HG02981 (cell line): ENCODE measurements around the gene NRXN3.

ENCODE experiments used
- ATAC-seq: cut with Tn5 transposase; IDR thresholded peaks from one replicate; pipeline ENCODE4 v1.9.1; 2021; ENCODE audit warnings: mild to moderate bottlenecking, moderate library complexity; ENCODE audit not compliant: unreplicated experiment

The NRXN3 gene

DNA sequence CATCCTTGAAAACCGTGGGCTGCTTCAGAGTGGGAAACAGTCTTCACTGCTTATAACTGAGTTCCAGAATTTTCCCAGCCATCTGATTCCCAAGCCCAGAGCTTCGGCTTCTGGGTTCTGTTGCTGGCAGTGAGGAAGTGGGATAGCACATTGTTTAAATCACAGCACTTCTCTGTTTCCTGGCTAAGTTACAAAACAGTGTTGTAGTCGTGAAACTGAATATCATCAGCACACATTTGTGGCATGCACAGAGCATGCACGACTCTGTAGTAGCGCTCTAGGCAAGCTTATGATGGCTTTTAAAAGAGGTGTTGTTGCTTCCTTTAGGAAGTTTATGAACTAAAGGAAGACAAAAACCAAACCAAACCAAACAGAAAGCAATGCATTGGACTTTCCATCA lies 1005.5 kb downstream of the NRXN3 start:
- ATAC-seq, result no peak

DNA sequence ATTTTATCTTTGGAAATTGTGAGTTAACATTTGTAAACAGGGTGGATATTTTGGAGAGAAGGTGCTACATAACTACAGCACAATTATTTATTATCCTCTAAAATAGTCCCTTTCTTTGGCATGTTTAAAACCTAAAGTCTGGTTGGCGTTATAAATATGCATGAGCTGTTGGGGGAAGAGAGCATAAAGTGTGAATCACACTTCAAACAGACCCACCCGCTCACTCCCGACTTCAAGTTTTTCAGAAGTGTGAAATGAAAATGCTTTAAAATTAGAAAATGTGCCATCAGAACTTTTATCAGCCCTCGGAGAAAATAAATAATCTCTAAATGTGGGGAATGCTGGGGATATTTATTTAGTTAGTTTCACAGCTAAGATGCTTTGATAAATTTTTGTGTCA lies 1006.9 kb downstream of the NRXN3 start:
- no peak for ATAC-seq

DNA sequence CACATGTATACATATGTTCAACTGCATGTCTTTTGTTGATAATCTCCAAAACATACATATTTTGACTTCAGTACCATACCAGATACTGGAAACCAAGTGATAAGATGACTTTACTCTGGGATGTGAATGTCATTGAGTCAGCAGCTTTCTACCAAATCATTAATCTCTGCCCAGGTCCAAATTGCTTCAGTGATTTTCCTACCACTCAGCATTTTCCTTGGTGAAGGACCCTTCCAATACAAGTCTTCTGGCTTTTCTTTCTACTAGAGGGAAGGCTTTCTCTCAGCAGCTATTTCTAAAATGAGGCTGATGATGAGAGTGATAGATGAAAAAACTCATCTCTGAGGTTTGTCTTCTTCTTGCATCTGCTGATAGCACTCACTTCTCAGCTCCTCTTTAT lies 1008.5 kb downstream of the NRXN3 start:
- ATAC-seq, result no peak

DNA sequence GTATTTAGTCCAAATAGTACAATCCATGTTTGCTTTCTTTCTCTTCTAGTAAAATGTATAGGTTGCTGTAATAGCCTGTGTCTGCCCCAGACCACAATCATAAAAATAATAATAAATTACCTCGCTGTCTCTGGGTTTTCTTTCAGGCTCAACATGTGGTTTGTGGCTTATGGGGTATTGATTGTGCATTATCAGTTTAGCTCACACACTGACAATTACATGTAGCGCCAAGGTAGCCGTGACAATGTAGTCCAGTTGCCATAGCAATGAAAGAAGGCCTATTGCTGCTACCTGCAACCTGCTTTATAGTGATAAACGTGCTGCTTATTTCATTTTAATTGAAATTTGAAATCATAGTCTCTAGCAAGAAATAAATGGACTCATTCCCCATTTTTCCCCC lies 1009.8 kb downstream of the NRXN3 start:
- no peak for ATAC-seq

DNA sequence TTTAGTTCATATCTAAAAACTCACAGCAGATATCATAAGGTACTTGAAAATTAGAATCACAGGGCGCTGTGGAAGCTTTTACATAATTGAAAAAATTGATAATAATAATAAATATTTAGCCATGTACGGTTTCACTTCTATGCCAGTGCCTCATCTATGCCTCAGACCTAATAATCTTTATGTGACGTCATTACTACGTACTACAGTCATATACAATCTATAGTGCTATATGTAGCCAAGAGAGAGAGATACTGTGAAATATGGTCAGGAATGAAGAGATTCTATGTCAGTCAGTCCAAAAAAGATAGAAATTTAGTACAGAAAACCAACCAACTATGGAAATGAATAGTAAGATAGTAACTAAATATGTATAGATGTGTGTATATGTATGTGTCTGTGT lies 1010.5 kb downstream of the NRXN3 start:
- ATAC-seq, result no peak

DNA sequence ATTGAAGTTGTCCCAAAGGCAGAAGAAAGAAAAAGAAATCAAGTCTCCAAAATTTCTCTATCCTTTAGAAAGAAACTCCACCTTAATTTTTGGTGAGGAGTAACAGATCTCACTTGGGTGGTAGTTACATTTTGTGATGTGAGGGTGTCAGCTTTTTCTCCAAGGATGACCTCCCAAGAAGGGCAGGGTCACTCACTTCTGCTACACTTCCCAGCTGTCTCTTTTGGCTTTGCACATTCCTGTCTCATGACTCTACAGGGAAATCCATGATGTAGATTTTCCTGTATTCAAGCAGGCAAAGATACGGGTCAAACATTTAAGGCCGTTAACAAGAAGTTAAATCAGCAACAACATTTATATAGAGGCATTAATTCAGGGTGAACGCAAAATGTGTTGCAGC lies 1016.4 kb downstream of the NRXN3 start:
- ATAC-seq, result no peak

DNA sequence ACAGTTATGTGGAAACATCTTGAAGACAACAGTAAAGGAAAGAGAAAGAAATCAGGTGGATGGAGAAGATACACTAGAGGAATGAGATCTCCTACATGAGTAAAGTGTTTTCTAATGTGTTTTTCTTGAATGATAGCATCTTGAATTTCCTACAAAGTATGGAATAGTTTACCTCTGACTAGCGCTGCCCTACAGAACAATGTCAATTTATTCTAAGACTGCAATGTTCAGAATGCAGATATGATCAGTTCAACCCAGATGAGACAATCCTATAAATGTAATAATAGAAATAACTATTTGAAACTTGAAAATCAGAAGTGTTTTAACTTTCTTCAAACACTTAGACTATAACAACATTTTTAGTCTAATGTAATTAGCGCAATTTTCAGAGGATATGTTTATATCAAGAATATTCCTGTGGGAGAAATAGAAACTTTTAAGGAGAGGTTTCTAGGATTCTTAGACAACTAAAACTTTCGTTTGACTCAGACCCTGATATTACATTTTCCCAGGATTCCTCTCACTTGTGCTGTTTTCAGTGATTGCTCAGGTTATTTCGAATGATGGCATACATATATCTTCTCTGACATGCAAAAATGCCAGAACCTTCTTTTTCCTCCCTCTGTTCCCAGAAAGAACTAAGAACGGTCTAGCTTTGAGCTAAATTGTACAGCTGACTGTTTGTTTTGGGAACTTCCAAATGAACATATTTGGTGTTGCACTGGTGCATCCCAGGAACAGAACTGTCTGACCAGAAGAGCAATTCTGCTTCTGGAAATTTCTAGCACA lies 1023.7 kb downstream of the NRXN3 start:
- ATAC-seq, result no peak

DNA sequence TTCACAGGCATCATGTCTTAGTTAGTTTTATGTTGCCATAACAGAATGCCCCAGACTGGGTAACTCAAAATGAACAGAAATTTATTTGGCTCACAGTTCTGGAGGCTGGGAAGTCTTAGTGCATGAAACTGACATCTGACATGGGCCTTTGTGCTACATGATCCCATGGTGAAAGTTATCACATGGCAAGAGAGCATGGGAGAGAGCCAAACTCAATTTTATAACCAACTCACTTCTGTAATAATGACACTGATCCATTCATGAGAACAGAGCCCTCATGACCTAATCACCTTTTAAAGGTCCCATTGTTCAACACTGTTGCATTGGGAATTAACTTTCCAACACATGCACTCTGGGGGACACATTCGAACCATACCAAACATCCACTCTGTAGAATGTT lies 1026.0 kb downstream of the NRXN3 start:
- no peak for ATAC-seq

DNA sequence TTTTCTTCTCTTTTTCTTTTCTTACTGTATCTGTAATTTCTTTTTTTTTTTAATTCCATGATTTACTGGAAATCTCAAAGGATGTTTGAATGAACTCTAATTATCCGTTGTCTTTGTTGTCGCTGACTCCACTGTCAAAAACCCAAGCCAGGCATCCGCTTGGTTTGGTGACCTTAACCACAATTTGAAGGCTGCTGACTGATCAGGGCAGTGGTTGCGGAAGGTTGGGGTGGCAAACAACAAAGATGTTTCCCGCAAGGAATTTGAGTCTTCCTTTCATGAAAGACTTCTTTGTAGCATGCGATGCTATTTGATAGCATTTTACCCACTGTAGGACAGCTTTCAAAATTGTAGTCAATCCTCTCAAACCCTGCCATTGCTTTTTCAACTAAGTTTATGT lies 1027.3 kb downstream of the NRXN3 start:
- ATAC-seq, result no peak

DNA sequence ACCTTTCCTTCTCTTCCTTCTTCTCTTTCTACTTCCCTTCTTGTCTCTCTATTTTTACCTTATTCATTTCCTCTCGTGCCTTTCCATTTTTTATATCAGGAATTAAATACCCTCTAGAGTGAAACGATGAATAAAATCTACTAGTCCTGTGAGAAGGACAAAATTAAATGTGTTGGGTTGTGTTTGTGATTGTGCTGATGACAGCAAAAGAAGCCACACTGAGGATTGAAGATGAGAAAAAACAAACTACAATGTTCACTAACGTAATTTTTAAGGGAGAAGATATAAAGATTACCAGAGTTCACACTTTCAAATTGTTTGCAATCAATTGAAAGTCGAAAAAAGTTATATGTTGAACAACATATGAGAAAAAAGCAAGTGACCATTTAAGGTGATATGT lies 1029.0 kb downstream of the NRXN3 start:
- no peak for ATAC-seq

DNA sequence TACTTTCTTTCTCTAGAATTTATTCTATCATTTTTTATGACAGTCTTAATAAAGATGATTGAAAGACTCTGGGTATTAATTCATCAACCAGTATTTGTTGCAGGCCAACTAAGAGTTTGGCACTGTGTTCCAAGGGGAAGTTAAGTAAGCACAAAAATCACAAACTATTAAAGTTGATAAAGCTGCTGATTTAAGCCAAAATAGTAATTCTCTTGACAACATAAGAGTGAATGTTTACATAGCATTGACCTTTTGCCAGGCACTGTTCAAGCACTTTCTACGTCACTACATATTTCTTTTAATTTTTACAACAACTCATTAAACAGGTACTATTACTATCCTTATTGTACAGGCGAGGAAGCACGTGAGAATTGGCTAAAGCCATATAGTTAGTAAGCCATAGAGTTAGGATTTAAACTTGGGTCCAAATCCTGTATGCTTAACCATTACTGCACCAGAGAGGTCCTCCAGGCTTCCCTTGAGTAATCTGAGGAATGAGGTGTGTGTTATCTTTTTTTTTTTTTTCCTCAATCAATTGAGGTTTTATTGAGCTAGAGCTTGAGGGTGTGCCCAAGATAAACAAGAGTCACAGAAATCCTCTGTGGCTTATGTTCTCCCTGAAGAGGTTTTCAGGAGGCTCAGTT lies 1031.5 kb downstream of the NRXN3 start:
- no peak for ATAC-seq

DNA sequence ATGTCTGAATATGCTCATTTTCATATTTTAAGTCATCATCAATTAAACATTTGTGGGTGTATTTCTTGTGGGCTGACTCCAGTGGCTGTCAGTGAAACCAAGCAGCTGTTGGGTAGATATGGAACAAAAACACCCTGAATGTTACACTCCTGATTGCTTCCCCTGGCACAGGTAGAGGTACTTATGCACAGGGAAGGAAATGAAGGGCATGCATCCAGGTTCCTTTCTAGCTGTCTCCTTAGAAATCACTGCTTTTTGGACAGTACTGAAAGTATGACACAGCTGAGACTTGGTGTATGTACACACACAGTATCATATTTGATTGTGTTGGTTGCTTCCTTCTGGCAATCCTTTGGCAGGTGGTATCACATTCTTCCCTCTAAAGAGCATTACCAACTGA lies 1034.4 kb downstream of the NRXN3 start:
- ATAC-seq, result no peak

DNA sequence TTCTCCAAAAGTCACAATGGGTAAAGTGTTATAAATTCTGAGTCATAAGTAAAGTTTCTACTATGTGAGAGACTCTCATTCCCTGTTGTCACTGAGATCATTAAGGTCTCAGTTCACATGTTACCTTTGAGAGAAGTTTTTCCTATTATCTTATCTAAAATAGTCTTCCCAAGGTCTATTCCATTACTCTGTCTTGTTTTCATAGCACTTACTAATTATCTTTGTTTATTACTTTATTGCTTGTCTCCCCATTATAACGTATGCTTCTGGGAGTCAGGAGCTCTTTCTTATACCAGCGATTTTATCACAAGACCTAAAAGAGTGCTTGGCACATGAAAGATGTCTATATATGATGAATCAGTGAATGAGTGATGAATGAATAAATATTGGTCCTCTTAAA lies 1039.2 kb downstream of the NRXN3 start:
- no peak for ATAC-seq

DNA sequence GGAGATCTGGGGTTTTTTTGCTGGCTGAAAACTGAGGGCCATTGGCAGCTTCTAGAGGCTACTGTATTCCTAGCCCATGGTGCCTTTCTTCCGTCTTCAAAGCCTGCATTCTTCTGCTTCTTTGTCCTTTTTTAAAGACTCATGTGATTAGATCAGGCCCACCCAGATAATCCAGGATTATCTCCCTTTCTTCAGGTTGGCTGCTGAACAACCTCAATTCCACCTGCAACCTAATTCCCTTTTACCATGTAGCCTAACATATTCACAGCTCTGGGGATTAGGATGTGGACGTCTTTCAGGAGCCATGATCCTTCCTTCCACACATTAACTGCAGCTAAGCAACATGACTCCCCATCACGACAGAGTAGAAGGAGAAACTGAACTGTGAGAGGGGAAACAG lies 1055.6 kb downstream of the NRXN3 start:
- no peak for ATAC-seq

DNA sequence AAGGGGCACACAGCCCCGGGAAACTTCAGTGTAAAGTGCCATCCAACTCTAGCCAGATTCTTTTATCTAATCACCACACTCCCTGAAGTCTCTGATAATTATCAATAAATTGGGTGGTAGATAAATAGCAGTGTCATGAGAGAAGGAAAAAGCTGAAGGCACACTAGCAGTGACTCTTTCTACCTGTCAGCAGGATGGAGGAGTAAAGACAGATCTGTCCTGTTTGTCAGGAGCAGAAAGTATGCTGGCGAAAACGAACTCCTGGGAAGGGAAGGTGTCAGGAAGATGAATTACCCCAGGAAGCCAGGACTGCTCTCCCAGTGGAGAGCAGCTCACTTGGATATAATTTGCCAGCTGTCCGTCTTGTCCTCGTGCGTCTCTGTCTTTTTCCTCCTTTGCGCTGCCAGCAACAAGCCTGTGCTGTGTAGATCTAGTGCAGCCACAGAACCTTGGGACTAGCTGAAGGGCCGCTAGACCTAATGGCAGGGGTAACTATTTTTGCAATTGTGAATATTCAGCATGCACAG lies 1059.3 kb downstream of the NRXN3 start:
- no peak for ATAC-seq

DNA sequence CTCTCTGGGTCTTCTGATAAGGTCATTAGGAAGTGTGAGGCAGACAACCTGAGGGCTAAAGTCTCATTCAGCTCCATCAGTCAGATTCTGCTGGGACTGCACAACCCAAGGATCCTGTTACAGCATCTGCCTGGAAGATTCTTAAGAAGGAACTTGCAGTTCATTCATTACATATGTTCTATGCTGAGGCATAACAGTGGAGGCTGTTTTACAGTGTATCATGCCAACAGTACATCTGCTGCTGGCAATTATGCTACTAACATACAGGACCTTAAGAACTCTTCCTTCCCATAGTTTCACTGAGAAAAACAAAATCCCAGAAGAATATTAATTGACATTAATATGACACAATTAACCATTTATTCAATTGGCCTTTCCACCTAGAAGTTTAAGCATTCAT lies 1072.5 kb downstream of the NRXN3 start:
- no peak for ATAC-seq

DNA sequence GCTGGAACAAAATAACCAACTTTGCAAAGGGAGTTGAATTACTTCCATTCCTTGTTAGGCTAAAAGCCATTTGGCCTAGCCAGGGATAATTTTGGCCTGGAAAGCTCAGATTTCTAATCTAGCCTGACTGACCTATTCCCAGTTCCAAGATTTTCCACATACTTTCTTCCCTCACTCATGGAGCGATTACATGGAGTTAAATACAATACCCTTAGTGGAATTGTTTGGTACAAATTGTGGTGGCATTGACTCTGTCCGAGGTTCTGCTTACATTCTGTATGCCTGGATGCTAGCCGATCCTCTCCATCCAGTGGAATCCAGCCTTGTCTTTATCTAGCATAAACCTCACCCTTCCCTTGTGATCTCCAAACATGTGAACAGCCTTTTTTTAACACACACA lies 1076.0 kb downstream of the NRXN3 start:
- no peak for ATAC-seq

DNA sequence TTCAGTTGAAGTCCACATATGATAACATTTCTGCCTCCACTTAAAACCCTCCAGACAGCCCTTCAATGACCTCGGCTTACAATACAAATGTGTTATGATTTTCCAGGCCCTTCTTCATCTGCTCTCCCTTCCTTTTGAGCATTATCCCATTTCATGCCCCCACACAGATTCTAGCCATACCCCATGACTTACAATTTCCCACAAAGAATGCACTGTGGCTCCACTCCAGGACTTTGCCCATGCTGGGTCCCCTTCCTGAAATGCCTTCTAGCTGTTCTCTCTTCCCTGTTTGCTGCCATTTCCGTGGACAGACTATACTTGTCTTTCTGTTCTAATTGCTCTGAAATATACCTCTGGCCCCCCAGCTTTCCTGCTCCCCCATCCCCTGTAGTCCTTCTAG lies 1078.0 kb downstream of the NRXN3 start:
- no peak for ATAC-seq

DNA sequence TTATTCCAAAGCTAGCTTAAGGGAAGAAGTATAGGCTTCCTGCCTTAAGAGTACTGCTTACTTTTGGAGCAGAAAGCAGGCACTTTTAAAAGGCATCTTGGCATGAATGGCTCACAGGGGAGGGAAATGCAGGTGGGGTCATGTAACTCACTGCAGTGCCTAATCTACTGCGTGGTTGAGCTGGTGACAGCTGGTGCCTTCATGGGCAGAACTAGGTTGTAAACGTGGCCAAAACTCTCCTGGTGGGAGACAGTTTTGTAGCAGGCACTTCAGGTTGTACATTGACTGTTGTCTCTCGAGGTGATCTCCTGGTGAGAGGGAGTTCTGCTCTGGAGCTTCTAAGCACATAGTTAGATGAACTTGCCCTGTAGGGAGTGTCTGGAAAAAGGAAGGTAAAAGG lies 1078.6 kb downstream of the NRXN3 start:
- no peak for ATAC-seq

DNA sequence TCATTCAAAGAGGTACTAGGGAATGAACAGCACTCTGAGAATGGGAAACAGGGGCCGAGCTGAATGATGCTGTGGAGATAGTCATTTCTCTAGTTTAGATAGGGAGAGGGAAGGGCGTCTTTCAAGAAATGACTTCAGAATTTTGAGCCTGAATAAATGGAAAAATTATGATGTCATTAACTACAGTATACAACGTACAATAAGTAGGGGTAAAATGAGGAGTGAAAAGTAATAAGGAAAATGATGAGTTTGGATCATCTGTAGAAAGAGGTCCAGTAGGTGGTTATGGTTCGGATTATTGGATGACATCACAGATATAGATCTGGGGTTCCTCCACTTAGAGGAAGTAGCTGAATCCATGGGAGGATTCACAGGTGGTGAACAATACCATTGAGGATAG lies 1081.1 kb downstream of the NRXN3 start:
- no peak for ATAC-seq

DNA sequence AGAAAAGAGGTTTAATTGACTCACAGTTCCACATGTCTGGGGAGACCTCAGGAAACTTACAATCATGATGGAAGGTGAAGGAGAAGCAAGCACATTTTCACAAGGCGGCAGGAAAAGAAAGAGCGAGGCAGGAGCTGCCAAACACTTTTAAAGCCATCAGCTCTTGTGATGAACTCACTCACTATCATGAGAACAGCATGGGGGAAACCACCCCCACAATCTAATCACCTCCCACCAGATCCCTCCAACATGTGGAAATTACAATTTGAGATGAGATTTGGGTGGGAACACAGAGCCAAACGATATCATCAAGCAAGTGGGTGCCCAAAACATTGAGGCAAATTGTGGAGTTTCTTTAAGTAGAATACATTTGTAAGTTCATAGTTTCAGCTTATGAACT lies 1083.4 kb downstream of the NRXN3 start:
- ATAC-seq, result no peak

DNA sequence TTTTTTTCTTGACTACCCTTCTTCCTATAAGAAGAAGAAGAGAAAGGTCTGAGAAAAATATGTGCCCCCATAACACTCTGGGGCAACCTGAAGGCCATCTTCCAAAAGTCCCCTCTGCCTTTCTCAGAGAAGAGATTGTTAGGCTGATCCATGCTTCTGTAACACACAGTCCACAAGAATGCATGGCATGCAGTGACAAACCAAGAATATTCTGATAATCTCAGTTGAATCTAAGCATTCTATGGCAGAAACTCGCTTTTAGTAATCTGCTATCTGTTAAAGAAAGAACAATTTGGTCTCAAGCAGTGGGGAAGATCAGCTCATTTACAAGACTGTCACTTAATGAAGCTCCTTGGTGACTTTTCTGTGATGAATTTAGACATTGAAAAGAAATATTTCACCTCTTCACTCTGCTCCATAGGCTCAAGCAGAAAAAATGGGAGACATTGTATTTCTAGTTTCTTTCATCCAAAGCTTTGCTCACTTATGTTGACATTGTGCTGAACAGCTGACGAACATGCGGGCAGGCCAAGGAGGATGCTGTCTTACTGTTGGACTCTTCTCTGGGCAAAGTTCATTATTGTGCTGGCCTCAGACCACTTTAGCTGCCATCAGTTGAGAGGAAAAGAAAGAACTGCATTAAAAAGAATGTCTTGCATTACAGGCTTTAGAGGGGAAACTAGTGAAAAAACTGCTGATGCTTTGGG lies 1084.0 kb downstream of the NRXN3 start:
- no peak for ATAC-seq
